Breast epithelium (tissue), 3 donors: Measurements from ENCODE around the gene FGR.

ENCODE experiments used
- POLR2A ChIP-seq: fragments of 450-650 bp; IDR thresholded peaks from one replicate; pipeline ENCODE4 v1.6.1; 2016; ENCODE audit warnings: antibody characterized with exemption, mild to moderate bottlenecking, moderate library complexity
- TF ChIP-seq, protein P1 (sequence below), 3 donors: fragments of 450-650 bp; IDR thresholded peaks; one replicate each; pipeline ENCODE4 v1.5.1; 2016 to 2017; ENCODE audit warnings: antibody characterized with exemption in 3 of 3, mild to moderate bottlenecking in 3 of 3, moderate library complexity in 3 of 3

GRCh38 chr1:27662707-27663393, 27.9 kb upstream of the FGR start:
- TF ChIP-seq, protein P1, sequence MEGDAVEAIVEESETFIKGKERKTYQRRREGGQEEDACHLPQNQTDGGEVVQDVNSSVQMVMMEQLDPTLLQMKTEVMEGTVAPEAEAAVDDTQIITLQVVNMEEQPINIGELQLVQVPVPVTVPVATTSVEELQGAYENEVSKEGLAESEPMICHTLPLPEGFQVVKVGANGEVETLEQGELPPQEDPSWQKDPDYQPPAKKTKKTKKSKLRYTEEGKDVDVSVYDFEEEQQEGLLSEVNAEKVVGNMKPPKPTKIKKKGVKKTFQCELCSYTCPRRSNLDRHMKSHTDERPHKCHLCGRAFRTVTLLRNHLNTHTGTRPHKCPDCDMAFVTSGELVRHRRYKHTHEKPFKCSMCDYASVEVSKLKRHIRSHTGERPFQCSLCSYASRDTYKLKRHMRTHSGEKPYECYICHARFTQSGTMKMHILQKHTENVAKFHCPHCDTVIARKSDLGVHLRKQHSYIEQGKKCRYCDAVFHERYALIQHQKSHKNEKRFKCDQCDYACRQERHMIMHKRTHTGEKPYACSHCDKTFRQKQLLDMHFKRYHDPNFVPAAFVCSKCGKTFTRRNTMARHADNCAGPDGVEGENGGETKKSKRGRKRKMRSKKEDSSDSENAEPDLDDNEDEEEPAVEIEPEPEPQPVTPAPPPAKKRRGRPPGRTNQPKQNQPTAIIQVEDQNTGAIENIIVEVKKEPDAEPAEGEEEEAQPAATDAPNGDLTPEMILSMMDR (IDR thresholded peaks at IDR 0.05): peak; percentile 94 to 96 (median 94)
- no peak for TF ChIP-seq POLR2A
